H9 (cell line): Measurements from ENCODE around the gene ILDR2. TPM values are rescaled to one million over a fixed set of nuclear protein-coding genes. Genes with fewer than 3 reads are reported as not detected.
"Not testable (repeated sequence)": the region's sequence is repeated elsewhere in the genome, so short reads cannot be mapped to it uniquely, and the experiment has no call there.

ENCODE experiments used
- DNase-seq: peaks from one replicate; pipeline ENCODE4 v3.0.0-alpha.2; 2017
- H2AFZ ChIP-seq: one replicate; pipeline ENCODE4 v1.6.1; 2013; ENCODE audit warnings: mild to moderate bottlenecking, low read length, control low read depth, moderate library complexity
- H2AK5ac ChIP-seq: 2 replicates; pipeline ENCODE4 v1.6.1; 2013; ENCODE audit warnings: low read length, control low read depth, mixed read lengths; ENCODE audit not compliant: insufficient read length
- H2BK120ac ChIP-seq: one replicate; pipeline ENCODE4 v1.6.1; 2013; ENCODE audit warnings: low read depth, mild to moderate bottlenecking, low read length, control low read depth, inconsistent platforms; ENCODE audit not compliant: poor library complexity, severe bottlenecking
- H2BK12ac ChIP-seq: 2 replicates; pipeline ENCODE4 v1.6.1; 2013; ENCODE audit warnings: low read length, control low read depth, mixed read lengths, low read depth; ENCODE audit not compliant: insufficient read length
- H2BK15ac ChIP-seq: 2 replicates; pipeline ENCODE4 v1.6.1; 2013; ENCODE audit warnings: low read depth, low read length, control low read depth
- H2BK20ac ChIP-seq: one replicate; pipeline ENCODE4 v1.6.1; 2013; ENCODE audit warnings: low read depth, mild to moderate bottlenecking, low read length, control low read depth, inconsistent platforms; ENCODE audit not compliant: poor library complexity, severe bottlenecking
- H2BK5ac ChIP-seq: 2 replicates; pipeline ENCODE4 v1.6.1; 2013; ENCODE audit warnings: low read length, control low read depth, mixed read lengths; ENCODE audit not compliant: insufficient read length
- H3K14ac ChIP-seq: 2 replicates; pipeline ENCODE4 v1.6.1; 2013; ENCODE audit warnings: low read length, control low read depth; ENCODE audit not compliant: insufficient read depth
- H3K18ac ChIP-seq: 2 replicates; pipeline ENCODE4 v1.6.1; 2013; ENCODE audit warnings: low read depth, mild to moderate bottlenecking, mixed read lengths, low read length, control low read depth; ENCODE audit not compliant: insufficient read length
- H3K23ac ChIP-seq: 2 replicates; pipeline ENCODE4 v1.6.1; 2013; ENCODE audit warnings: low read length, control low read depth, mixed read lengths, low read depth; ENCODE audit not compliant: insufficient read length
- H3K23me2 ChIP-seq: 2 replicates; pipeline ENCODE4 v1.6.1; 2013; ENCODE audit warnings: low read depth, mild to moderate bottlenecking, mixed read lengths, low read length, control low read depth; ENCODE audit not compliant: insufficient read length, poor library complexity, severe bottlenecking
- H3K27ac ChIP-seq: 2 replicates; pipeline ENCODE4 v1.5.1; 2013; ENCODE audit warnings: low read length, control low read depth, mixed read lengths, low read depth; ENCODE audit not compliant: insufficient read length
- H3K27me3 ChIP-seq: 2 replicates; pipeline ENCODE4 v1.6.1; 2013; ENCODE audit warnings: low read length, control low read depth, inconsistent platforms; ENCODE audit not compliant: insufficient read depth
- H3K4ac ChIP-seq: 2 replicates; pipeline ENCODE4 v1.6.1; 2013; ENCODE audit warnings: low read depth, mild to moderate bottlenecking, control low read depth, inconsistent platforms, low read length, moderate library complexity
- H3K4me1 ChIP-seq: 2 replicates; pipeline ENCODE4 v1.6.1; 2013; ENCODE audit warnings: low read length, control low read depth, inconsistent platforms; ENCODE audit not compliant: insufficient read depth
- H3K4me2 ChIP-seq: 2 replicates; pipeline ENCODE4 v1.6.1; 2013; ENCODE audit warnings: low read length, control low read depth, mixed read lengths; ENCODE audit not compliant: insufficient read length, insufficient read depth
- H3K56ac ChIP-seq: 2 replicates; pipeline ENCODE4 v1.6.1; 2013; ENCODE audit warnings: low read depth, mild to moderate bottlenecking, mixed read lengths, low read length, control low read depth; ENCODE audit not compliant: insufficient read length
- H3K79me1 ChIP-seq: 2 replicates; pipeline ENCODE4 v1.6.1; 2013; ENCODE audit warnings: low read depth, mild to moderate bottlenecking, moderate library complexity, low read length, control low read depth, inconsistent platforms; ENCODE audit not compliant: insufficient read depth, poor library complexity, severe bottlenecking
- H3K79me2 ChIP-seq: 2 replicates; pipeline ENCODE4 v1.6.1; 2013; ENCODE audit warnings: low read length, control low read depth, inconsistent platforms; ENCODE audit not compliant: insufficient read depth
- H3K9ac ChIP-seq: 2 replicates; pipeline ENCODE4 v1.6.1; 2013; ENCODE audit warnings: low read length, control low read depth, mixed read lengths; ENCODE audit not compliant: insufficient read length; ENCODE audit errors: extremely low read depth
- H3K9me3 ChIP-seq: one replicate; pipeline ENCODE4 v1.6.1; 2013; ENCODE audit warnings: low read depth, low read length, inconsistent platforms; ENCODE audit not compliant: control insufficient read depth
- H3T11ph ChIP-seq: one replicate; pipeline ENCODE4 v1.6.1; 2013; ENCODE audit warnings: mild to moderate bottlenecking, low read length, control low read depth, inconsistent platforms
- H4K20me1 ChIP-seq: one replicate; pipeline ENCODE4 v1.6.1; 2013; ENCODE audit not compliant: control insufficient read depth, insufficient read length, insufficient read depth
- H4K5ac ChIP-seq: 2 replicates; pipeline ENCODE4 v1.6.1; 2013; ENCODE audit warnings: low read depth, mild to moderate bottlenecking, mixed read lengths, low read length, control low read depth; ENCODE audit not compliant: insufficient read length
- H4K8ac ChIP-seq: replicated peaks from 2 replicates; pipeline ENCODE4 v1.6.1; 2013; ENCODE audit warnings: low read length, control low read depth, mixed read lengths, low read depth; ENCODE audit not compliant: insufficient read length
- H4K91ac ChIP-seq: 2 replicates; pipeline ENCODE4 v1.6.1; 2013; ENCODE audit warnings: low read depth, mild to moderate bottlenecking, moderate library complexity, mixed read lengths, low read length, control low read depth; ENCODE audit not compliant: insufficient read length
- H3K27ac Mint-ChIP-seq, 3 experiments: 2 replicates in 2 of 3; 3 replicates in 1 of 3; pipeline ENCODE4 v1.8.0; 2020 to 2021; ENCODE audit warnings: mixed read lengths in 3 of 3, mild to moderate bottlenecking in 1 of 3, moderate library complexity in 1 of 3
- H3K27me3 Mint-ChIP-seq: 2 replicates; pipeline ENCODE4 v1.8.0; 2021; ENCODE audit warnings: low read depth, mild to moderate bottlenecking, moderate library complexity, mixed read lengths
- H3K36me3 Mint-ChIP-seq, 3 experiments: 2 replicates in 2 of 3; 3 replicates in 1 of 3; pipeline ENCODE4 v1.8.0; 2020 to 2021; ENCODE audit warnings: low read depth in 3 of 3, mixed read lengths in 3 of 3; ENCODE audit not compliant: insufficient read depth in 1 of 3
- H3K4me1 Mint-ChIP-seq, 2 experiments: 2 replicates each; pipeline ENCODE4 v1.8.0; 2020; ENCODE audit warnings: mixed read lengths in 2 of 2
- H3K4me3 Mint-ChIP-seq, 2 experiments: 2 replicates in 1 of 2; 3 replicates in 1 of 2; pipeline ENCODE4 v1.8.0; 2020 to 2021; ENCODE audit warnings: mild to moderate bottlenecking in 2 of 2, mixed read lengths in 2 of 2, moderate library complexity in 1 of 2
- H3K9me3 Mint-ChIP-seq, 2 experiments: 2 replicates in 1 of 2; 3 replicates in 1 of 2; pipeline ENCODE4 v1.8.0; 2020; ENCODE audit warnings: mild to moderate bottlenecking in 2 of 2, mixed read lengths in 2 of 2, moderate library complexity in 1 of 2
- CTCF ChIP-seq: fragments of 200-600 bp; sonication (generic); conservative IDR thresholded peaks from 3 replicates; pipeline ENCODE4 v1.8.0; 2021; ENCODE audit warnings: antibody characterized with exemption, mild to moderate bottlenecking
- WGBS: extraction: QIAGEN DNeasy Blood & Tissue Kit; methylation state at CpG from one replicate; pipeline ENCODE4 v1.1.7; 2013; ENCODE audit warnings: missing lambda C conversion rate, low lambda C conversion rate, mixed read lengths; ENCODE audit not compliant: insufficient read length; ENCODE audit errors: extremely low coverage; 5-methylcytosine and 5-hydroxymethylcytosine counted together
- total RNA-seq: library from RNA; stranded (reverse); gene quantifications from 2 replicates; pipeline ENCODE4 v1.2.1, GENCODE V29; 2021

ILDR2 gene
- total RNA-seq, 1 experiment from 2014 or later = 1.1 TPM

- Histone ChIP-seq H2BK5ac (no peak overlapping the region), H4K20me1 (no peaks in the 10 kb centered on the region), H2BK12ac (no peak overlapping the region), H2BK120ac (no peak overlapping the region), H4K5ac (no peak overlapping the region), H3K9me3 (no peaks in the 10 kb centered on the region), H3K4me1 (no peaks in the 10 kb centered on the region), H3K18ac (no peak overlapping the region), H3K23ac (no peak overlapping the region), H4K91ac (no peak overlapping the region), H3K79me1 (no peaks in the 10 kb centered on the region), H2BK15ac (no peak overlapping the region), H3K14ac (no peak overlapping the region), H4K8ac (no peak overlapping the region), H3K23me2 (no peaks in the 10 kb centered on the region), H3K4ac (no peak overlapping the region), H3K27ac (no peak overlapping the region), H3T11ph (no peak overlapping the region), H3K4me2 (no peak overlapping the region), H2BK20ac (no peak overlapping the region), H3K56ac (no peak overlapping the region), H2AK5ac (no peak overlapping the region), H3K79me2 (no peaks in the 10 kb centered on the region), H3K27me3 (peaks cover 4% of the 10 kb centered on the region; the same call in 1 of the 2 replicates), H3K9ac (no peak overlapping the region), H2AFZ (no peak overlapping the region)
- no peak for TF ChIP-seq CTCF
- peaks cover 5 to 6% of the 10 kb centered on the region in 2 experiments; a peak in 3 of 5 replicates for H3K9me3 Mint-ChIP-seq
- no peak overlapping the region for H3K4me3 Mint-ChIP-seq
- no peak for DNase-seq
- no peak overlapping the region for H3K27ac Mint-ChIP-seq
- peaks cover 40% of the 10 kb centered on the region for H3K27me3 Mint-ChIP-seq
- H3K4me1 Mint-ChIP-seq = peaks cover 0 to 6% of the 10 kb centered on the region in 2 experiments; a peak in 2 of 4 replicates
- no CpG with 5 or more reads among the region's 2 CpGs for WGBS
- peaks cover 0 to 5% (median 0%) of the 10 kb centered on the region in 3 experiments; a peak in 1 of 7 replicates for H3K36me3 Mint-ChIP-seq
Observed at GRCh38 chr1:166882893-166883292, 92.4 kb downstream of the ILDR2 start.

- not testable (repeated sequence) for H3K4me1 ChIP-seq, H3K27ac ChIP-seq, H2BK20ac ChIP-seq, H3K27me3 ChIP-seq, H3K4me3 Mint-ChIP-seq, H4K91ac ChIP-seq, H3K9me3 Mint-ChIP-seq, DNase-seq, H3K56ac ChIP-seq, H3K23ac ChIP-seq, H4K5ac ChIP-seq, H3K9ac ChIP-seq, H2AFZ ChIP-seq, H3K14ac ChIP-seq, H2AK5ac ChIP-seq, H2BK5ac ChIP-seq, H3K18ac ChIP-seq, H3K4ac ChIP-seq, H3K79me2 ChIP-seq, H3K23me2 ChIP-seq, H3K36me3 Mint-ChIP-seq, H3K9me3 ChIP-seq, H2BK120ac ChIP-seq, H2BK15ac ChIP-seq, H3K79me1 ChIP-seq, H4K20me1 ChIP-seq, H3T11ph ChIP-seq, H3K27ac Mint-ChIP-seq, H4K8ac ChIP-seq, H2BK12ac ChIP-seq, H3K4me2 ChIP-seq
- no CpG with 5 or more reads among the region's 21 CpGs for WGBS
- H3K4me1 Mint-ChIP-seq = peaks cover 13 to 18% of the 10 kb centered on the region in 2 experiments
- H3K27me3 Mint-ChIP-seq = peaks cover 17% of the 10 kb centered on the region
Observed at GRCh38 chr1:166878173-166878917, 97.0 kb downstream of the ILDR2 start.
